SK-N-SH (cell line): ENCODE measurements around the gene CATSPERD. TPM values are rescaled to one million over a fixed set of nuclear protein-coding genes. Genes with fewer than 3 reads are reported as not detected.

ENCODE experiments used
- CTCF ChIA-PET: fragments of 300-600, 350-600 bp; formaldehyde crosslinking; extraction: SDS; loops from one replicate; lab custom pipeline; 2021; lab: Yijun Ruan, JAX
- POLR2A ChIA-PET: fragments of 350-600 bp; sonication (Branson Sonifier 250); formaldehyde crosslinking; extraction: SDS; loops from one replicate; lab custom pipeline; 2020; ENCODE audit warnings: antibody characterized with exemption, inconsistent platforms; lab: Yijun Ruan, JAX
- DNase-seq: peaks from one replicate; pipeline ENCODE4 v3.0.0; 2012
- H2AFZ ChIP-seq: fragments of 200-600 bp; sonication (generic); 2 replicates; pipeline ENCODE4 v1.8.1; 2016; ENCODE audit warnings: antibody characterized with exemption, mild to moderate bottlenecking, low read depth
- H3F3A ChIP-seq: fragments of 200-600 bp; sonication (generic); replicated peaks from 2 replicates; pipeline ENCODE3; 2016; ENCODE audit warnings: antibody characterized with exemption, mild to moderate bottlenecking; ENCODE audit not compliant: insufficient read depth
- H3K27ac ChIP-seq, 2 experiments: fragments of 200-500 bp in 1 of 2; fragments of 200-600 bp in 1 of 2; sonication (Bioruptor generic) in 1 of 2; sonication (generic), shearing (Covaris generic) in 1 of 2; 2 replicates each; pipeline versions ENCODE4 v1.5.1 to v1.6.1; 2014 to 2016; ENCODE audit warnings: low read depth in 2 of 2, inconsistent platforms in 1 of 2, low read length in 1 of 2, mild to moderate bottlenecking in 1 of 2, mixed read lengths in 1 of 2
- H3K27me3 ChIP-seq: fragments of 200-600 bp; sonication (generic), shearing (Covaris generic); 2 replicates; pipeline ENCODE4 v1.6.1; 2016; ENCODE audit warnings: mixed run types; ENCODE audit not compliant: insufficient read depth
- H3K36me3 ChIP-seq, 2 experiments: fragments of 200-500 bp in 1 of 2; fragments of 200-600 bp in 1 of 2; sonication (Bioruptor generic) in 1 of 2; sonication (generic) in 1 of 2; replicated peaks in 1 of 2; 2 replicates each; pipeline versions ENCODE3 to v1.5.1; 2014 to 2016; ENCODE audit warnings: low read length in 1 of 2, mild to moderate bottlenecking in 1 of 2; ENCODE audit not compliant: insufficient read depth in 2 of 2, control insufficient read depth in 1 of 2
- H3K4me1 ChIP-seq, 2 experiments: fragments of 200-500 bp in 1 of 2; fragments of 200-600 bp in 1 of 2; sonication (Bioruptor generic) in 1 of 2; sonication (generic), shearing (Covaris generic) in 1 of 2; 2 replicates each; pipeline versions ENCODE4 v1.5.1 to v1.6.1; 2014 to 2016; ENCODE audit warnings: low read depth in 1 of 2, low read length in 1 of 2, mixed run types in 1 of 2; ENCODE audit not compliant: insufficient read depth in 2 of 2, control insufficient read depth in 1 of 2
- H3K4me2 ChIP-seq: fragments of 200-600 bp; sonication (generic), shearing (Covaris generic); 2 replicates; pipeline ENCODE4 v1.6.1; 2017; ENCODE audit warnings: mixed run types
- H3K4me3 ChIP-seq, 2 experiments: fragments of 200-500 bp in 1 of 2; fragments of 200-600 bp in 1 of 2; sonication (Bioruptor generic) in 1 of 2; sonication (generic), shearing (Covaris generic) in 1 of 2; 2 replicates each; pipeline versions ENCODE4 v1.5.1 to v1.8.1; 2014 to 2016; ENCODE audit warnings: low read depth in 2 of 2, inconsistent platforms in 1 of 2, low read length in 1 of 2, mild to moderate bottlenecking in 1 of 2, mixed read lengths in 1 of 2, moderate library complexity in 1 of 2
- H3K79me2 ChIP-seq: fragments of 200-600 bp; sonication (generic); 2 replicates; pipeline ENCODE4 v1.8.1; 2017; ENCODE audit warnings: mild to moderate bottlenecking; ENCODE audit not compliant: insufficient read depth
- H3K9ac ChIP-seq: fragments of 200-600 bp; sonication (generic); 2 replicates; pipeline ENCODE4 v1.6.1; 2017; ENCODE audit warnings: mixed run types
- H3K9me2 ChIP-seq: fragments of 200-600 bp; sonication (generic); 2 replicates; pipeline ENCODE4 v1.6.1; 2017; ENCODE audit warnings: mixed run types
- H3K9me3 ChIP-seq: fragments of 200-600 bp; sonication (generic); 2 replicates; pipeline ENCODE4 v1.6.1; 2017; ENCODE audit warnings: mixed run types, mild to moderate bottlenecking, moderate library complexity
- H4K20me1 ChIP-seq: fragments of 200-600 bp; sonication (generic); 2 replicates; pipeline ENCODE4 v1.6.1; 2017; ENCODE audit warnings: mild to moderate bottlenecking, mixed run types; ENCODE audit not compliant: insufficient read depth
- CHD2 ChIP-seq: fragments of 150-350 bp; IDR thresholded peaks from 2 replicates; pipeline ENCODE4 v1.6.1; 2018; ENCODE audit warnings: low read length; ENCODE audit not compliant: partially characterized antibody
- CTCF ChIP-seq: fragments of 200-600 bp; sonication (generic); IDR thresholded peaks from 2 replicates; pipeline ENCODE4 v1.6.1; 2017; ENCODE audit warnings: antibody characterized with exemption, mild to moderate bottlenecking, moderate library complexity
- ELF1 ChIP-seq: IDR thresholded peaks from 2 replicates; pipeline ENCODE4 v1.4.0; 2012
- EP300 ChIP-seq, 2 experiments: IDR thresholded peaks; 2 replicates each; pipeline versions ENCODE4 v1.4.0 to v1.6.1; 2012; ENCODE audit warnings: borderline replicate concordance in 1 of 2, low read depth in 1 of 2, low read length in 1 of 2
- FOXJ3 ChIP-seq: sonication (generic); formaldehyde crosslinking; IDR thresholded peaks from 2 replicates; pipeline ENCODE4 v1.5.1; 2020; ENCODE audit warnings: mild to moderate bottlenecking, missing genetic modification reagents
- FOXM1 ChIP-seq: IDR thresholded peaks from 2 replicates; pipeline ENCODE4 v1.4.0; 2012; ENCODE audit warnings: low read depth, mild to moderate bottlenecking
- GATA2 ChIP-seq: sonication (generic); formaldehyde crosslinking; IDR thresholded peaks from 2 replicates; pipeline ENCODE4 v1.5.0; 2020; ENCODE audit warnings: mild to moderate bottlenecking, missing genetic modification reagents
- MAX ChIP-seq: IDR thresholded peaks from 2 replicates; pipeline ENCODE4 v1.4.0; 2012; ENCODE audit warnings: low read depth
- MEF2A ChIP-seq: IDR thresholded peaks from 2 replicates; pipeline ENCODE4 v1.4.0; 2012; ENCODE audit warnings: low read depth, borderline replicate concordance
- NFIC ChIP-seq: IDR thresholded peaks from 2 replicates; pipeline ENCODE4 v1.4.0; 2012; ENCODE audit warnings: borderline replicate concordance
- NRF1 ChIP-seq: IDR thresholded peaks from 2 replicates; pipeline ENCODE4 v1.6.1; 2012; ENCODE audit warnings: low read depth, mild to moderate bottlenecking, low read length
- PBX3 ChIP-seq: IDR thresholded peaks from 2 replicates; pipeline ENCODE4; 2012
- RAD21 ChIP-seq: IDR thresholded peaks from 2 replicates; pipeline ENCODE4 v1.6.1; 2012; ENCODE audit warnings: mild to moderate bottlenecking, low read length
- RCOR1 ChIP-seq: fragments of 150-350 bp; IDR thresholded peaks from 2 replicates; pipeline ENCODE4 v1.6.1; 2017; ENCODE audit warnings: antibody characterized with exemption, low read length
- REST ChIP-seq: IDR thresholded peaks from 2 replicates; pipeline ENCODE4 v1.6.1; 2012; ENCODE audit warnings: mild to moderate bottlenecking, low read depth, low read length, moderate library complexity
- RFX5 ChIP-seq: IDR thresholded peaks from 2 replicates; pipeline ENCODE4 v1.6.1; 2012; ENCODE audit warnings: mild to moderate bottlenecking, improper control_type of control experiment, low read length
- RXRA ChIP-seq: IDR thresholded peaks from 2 replicates; pipeline ENCODE4 v1.4.0; 2012; ENCODE audit warnings: low read depth, mild to moderate bottlenecking, borderline replicate concordance
- SIN3A ChIP-seq: IDR thresholded peaks from 2 replicates; pipeline ENCODE4 v1.6.1; 2012; ENCODE audit warnings: low read depth, mild to moderate bottlenecking, low read length, moderate library complexity, borderline replicate concordance
- SMC3 ChIP-seq: IDR thresholded peaks from 2 replicates; pipeline ENCODE4 v1.6.1; 2012; ENCODE audit warnings: low read depth, low read length, improper control_type of control experiment
- TAF1 ChIP-seq: IDR thresholded peaks from 2 replicates; pipeline ENCODE4 v1.6.1; 2012; ENCODE audit warnings: low read depth, mild to moderate bottlenecking, low read length, moderate library complexity, borderline replicate concordance
- TCF12 ChIP-seq: IDR thresholded peaks from 2 replicates; pipeline ENCODE4 v1.4.0; 2012
- TEAD4 ChIP-seq: IDR thresholded peaks from 2 replicates; pipeline ENCODE4 v1.4.0; 2012; ENCODE audit warnings: mild to moderate bottlenecking, borderline replicate concordance; ENCODE audit not compliant: insufficient read depth
- WGBS: methylation state at CpG from one replicate; pipeline ENCODE4 v1.1.6; 2017; ENCODE audit warnings: low lambda C conversion rate; 5-methylcytosine and 5-hydroxymethylcytosine counted together
- polyA plus RNA-seq, 3 experiments: library from polyadenylated mRNA; depleted of rRNA; stranded (reverse); fragments of >200 nt; gene quantifications; 2 replicates each; pipeline ENCODE4 v1.2.3, GENCODE V29; 2012

Gene CATSPERD
- polyA plus RNA-seq, 1 of the 3 experiments (the other 2 are of a cell fraction), result not detected

- no peak for TF ChIP-seq REST
- no peak for TF ChIP-seq ELF1
- no peak for TF ChIP-seq TEAD4
- TF ChIP-seq RXRA, result no peak
- TF ChIP-seq CHD2, result no peak
- no peak for TF ChIP-seq TCF12
- no peak for TF ChIP-seq NFIC
- no peak for TF ChIP-seq NRF1
- TF ChIP-seq, all 33 proteins: peak for 0
Observed at GRCh38 chr19:5694956-5695648, 25.3 kb upstream of the CATSPERD start (continued).

- 95% methylated on average over 12 of the region's 28 CpGs for WGBS
- Histone ChIP-seq H3K27ac (no peak overlapping the region), H3F3A (peaks cover 43% of the 10 kb centered on the region), H3K79me2 (peaks cover 51% of the 10 kb centered on the region), H3K9me2 (no peaks in the 10 kb centered on the region), H3K9ac (no peak overlapping the region), H3K9me3 (no peaks in the 10 kb centered on the region)
- no peak for TF ChIP-seq GATA2 (CRISPR knock-in tag)
- TF ChIP-seq CTCF, result no peak
- no peak for TF ChIP-seq MAX
- TF ChIP-seq TAF1, result no peak
- no peak for TF ChIP-seq NFIC
- TF ChIP-seq MEF2A, result no peak
- TF ChIP-seq RAD21, result no peak
- no peak for TF ChIP-seq FOXJ3 (CRISPR knock-in tag)
- TF ChIP-seq RXRA, result no peak
- TF ChIP-seq TEAD4, result no peak
- no peak for TF ChIP-seq SMC3
- TF ChIP-seq EP300 (IDR thresholded peaks at IDR 0.05; ENCODE audit: borderline replicate concordance in 1 of 2, low read depth in 1 of 2, low read length in 1 of 2), result no peak
- TF ChIP-seq TCF12, result no peak
- no peak for TF ChIP-seq ELF1
- TF ChIP-seq SIN3A, result no peak
- TF ChIP-seq RCOR1, result no peak
- no peak for TF ChIP-seq RFX5
- TF ChIP-seq PBX3, result no peak
- TF ChIP-seq FOXM1, result no peak
- TF ChIP-seq, all 33 proteins: peak for 0
- H4K20me1 ChIP-seq, result peaks cover 64% of the 10 kb centered on the region
- no peak for DNase-seq
- H2AFZ ChIP-seq, result no peak overlapping the region
- CTCF ChIA-PET, result interaction anchor here (0.7 kb wide), 1 partner anchor 25 kb away, joined by 3 read pairs; the partner anchor contains the start of gene CATSPERD
- peaks cover 19 to 76% of the 10 kb centered on the region in 2 experiments for H3K36me3 ChIP-seq
- H3K4me2 ChIP-seq, result no peak overlapping the region
- POLR2A ChIA-PET, result no interaction called here
- no peaks in the 10 kb centered on the region for H3K27me3 ChIP-seq
- H3K4me1 ChIP-seq, result peaks cover 0 to 28% of the 10 kb centered on the region in 2 experiments; a peak in 1 of 4 replicates
- no peak overlapping the region for H3K4me3 ChIP-seq
Observed at GRCh38 chr19:5695649-5696195, 24.7 kb upstream of the CATSPERD start.
